Retinal pigment epithelial cell (primary cell): ENCODE data around the gene SFTPB.
"Not testable (repeated sequence)": the region's sequence is repeated elsewhere in the genome, so short reads cannot be mapped to it uniquely, and the experiment has no call there.

Source experiments
- DNase-seq: peaks from one replicate; pipeline ENCODE4 v3.0.0-alpha.2; 2010; ENCODE audit warnings: low read depth
- H3K4me3 ChIP-seq: 2 replicates; pipeline ENCODE4 v1.5.1; 2011; ENCODE audit warnings: mild to moderate bottlenecking, low read length, control low read depth, moderate library complexity
- TF ChIP-seq, protein P1 (sequence below): conservative IDR thresholded peaks from 2 replicates; pipeline ENCODE4 v1.5.1; 2011; ENCODE audit warnings: low read depth, low read length, control low read depth, inconsistent platforms

SFTPB gene

DNA sequence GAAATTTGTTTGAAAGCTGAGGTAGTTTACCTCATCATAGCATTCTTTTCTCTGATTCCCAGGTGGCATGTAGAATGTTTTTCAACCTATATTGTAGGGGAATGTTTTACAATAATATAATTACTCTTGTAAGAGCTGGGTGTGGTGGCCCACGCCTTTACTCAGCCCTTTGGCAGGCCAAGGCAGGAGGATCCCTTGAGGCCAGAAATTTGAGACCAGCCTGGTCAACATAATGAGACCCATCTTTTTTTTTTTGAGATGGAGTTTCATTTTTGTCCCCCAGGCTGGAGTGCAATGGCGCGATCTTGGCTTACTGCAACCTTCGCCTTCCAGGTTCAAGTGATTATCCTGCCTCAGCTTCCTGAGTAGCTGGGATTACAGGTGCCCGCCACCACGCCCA lies 48.4 kb downstream of the SFTPB start:
- H3K4me3 ChIP-seq = no peak overlapping the region
- TF ChIP-seq, protein P1, sequence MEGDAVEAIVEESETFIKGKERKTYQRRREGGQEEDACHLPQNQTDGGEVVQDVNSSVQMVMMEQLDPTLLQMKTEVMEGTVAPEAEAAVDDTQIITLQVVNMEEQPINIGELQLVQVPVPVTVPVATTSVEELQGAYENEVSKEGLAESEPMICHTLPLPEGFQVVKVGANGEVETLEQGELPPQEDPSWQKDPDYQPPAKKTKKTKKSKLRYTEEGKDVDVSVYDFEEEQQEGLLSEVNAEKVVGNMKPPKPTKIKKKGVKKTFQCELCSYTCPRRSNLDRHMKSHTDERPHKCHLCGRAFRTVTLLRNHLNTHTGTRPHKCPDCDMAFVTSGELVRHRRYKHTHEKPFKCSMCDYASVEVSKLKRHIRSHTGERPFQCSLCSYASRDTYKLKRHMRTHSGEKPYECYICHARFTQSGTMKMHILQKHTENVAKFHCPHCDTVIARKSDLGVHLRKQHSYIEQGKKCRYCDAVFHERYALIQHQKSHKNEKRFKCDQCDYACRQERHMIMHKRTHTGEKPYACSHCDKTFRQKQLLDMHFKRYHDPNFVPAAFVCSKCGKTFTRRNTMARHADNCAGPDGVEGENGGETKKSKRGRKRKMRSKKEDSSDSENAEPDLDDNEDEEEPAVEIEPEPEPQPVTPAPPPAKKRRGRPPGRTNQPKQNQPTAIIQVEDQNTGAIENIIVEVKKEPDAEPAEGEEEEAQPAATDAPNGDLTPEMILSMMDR = no peak
- no peak for DNase-seq

DNA sequence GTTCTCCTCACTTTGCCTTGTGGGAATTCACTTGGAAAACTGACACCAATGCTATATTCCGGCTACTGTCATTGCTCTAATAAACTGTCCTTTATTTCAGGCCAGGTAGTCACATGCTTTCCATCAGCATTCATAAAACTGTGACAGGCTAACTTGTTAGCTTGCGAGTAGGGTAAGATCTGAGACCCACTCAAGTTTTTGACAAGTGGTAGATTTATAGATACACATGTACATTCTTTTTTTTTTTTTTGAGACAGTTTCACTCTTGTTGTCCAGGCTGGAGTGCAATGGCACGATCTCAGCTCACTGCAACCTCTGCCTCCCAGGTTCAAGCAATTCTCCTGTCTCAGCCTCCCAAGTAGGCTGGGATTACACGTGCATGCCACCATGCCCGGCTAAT lies 50.3 kb downstream of the SFTPB start:
- not testable (repeated sequence) for H3K4me3 ChIP-seq, DNase-seq

DNA sequence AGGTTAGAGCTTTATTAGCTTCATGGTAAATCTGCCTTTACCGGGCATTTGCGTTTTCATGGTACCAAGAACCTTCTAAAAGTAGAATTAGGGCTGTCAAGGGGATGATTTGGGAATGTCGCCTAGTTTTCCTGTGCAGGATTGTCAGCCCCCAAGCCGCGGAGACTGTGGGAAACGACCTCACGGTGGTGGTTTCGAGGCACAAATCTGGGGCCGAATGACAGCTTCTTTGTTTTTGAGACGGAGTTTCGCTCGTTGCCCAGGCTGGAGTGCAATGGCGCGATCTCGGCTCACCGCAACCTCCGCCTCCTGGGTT lies 52.6 kb downstream of the SFTPB start:
- no peak for DNase-seq
- TF ChIP-seq, protein P1 = no peak
- no peak overlapping the region for H3K4me3 ChIP-seq

DNA sequence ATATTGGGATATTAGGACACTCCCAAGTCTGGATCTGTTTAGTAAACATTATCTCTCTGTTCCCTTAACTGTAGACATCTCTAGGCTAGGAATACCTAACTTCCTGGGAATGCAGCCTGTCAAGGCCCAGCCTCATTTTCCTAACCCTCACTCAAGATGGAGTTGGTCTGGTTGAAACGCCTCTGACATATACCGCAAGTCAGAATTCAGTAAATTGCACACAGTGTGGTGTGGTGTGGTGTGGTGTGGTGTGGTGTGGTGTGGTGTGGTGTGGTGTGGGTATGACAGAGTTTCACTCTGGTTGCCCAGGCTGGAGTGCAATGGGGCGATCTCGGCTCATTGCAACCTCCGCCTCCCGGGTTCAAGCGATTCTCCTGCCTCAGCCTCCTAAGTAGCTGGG lies 53.2 kb downstream of the SFTPB start:
- not testable (repeated sequence) for DNase-seq, H3K4me3 ChIP-seq

DNA sequence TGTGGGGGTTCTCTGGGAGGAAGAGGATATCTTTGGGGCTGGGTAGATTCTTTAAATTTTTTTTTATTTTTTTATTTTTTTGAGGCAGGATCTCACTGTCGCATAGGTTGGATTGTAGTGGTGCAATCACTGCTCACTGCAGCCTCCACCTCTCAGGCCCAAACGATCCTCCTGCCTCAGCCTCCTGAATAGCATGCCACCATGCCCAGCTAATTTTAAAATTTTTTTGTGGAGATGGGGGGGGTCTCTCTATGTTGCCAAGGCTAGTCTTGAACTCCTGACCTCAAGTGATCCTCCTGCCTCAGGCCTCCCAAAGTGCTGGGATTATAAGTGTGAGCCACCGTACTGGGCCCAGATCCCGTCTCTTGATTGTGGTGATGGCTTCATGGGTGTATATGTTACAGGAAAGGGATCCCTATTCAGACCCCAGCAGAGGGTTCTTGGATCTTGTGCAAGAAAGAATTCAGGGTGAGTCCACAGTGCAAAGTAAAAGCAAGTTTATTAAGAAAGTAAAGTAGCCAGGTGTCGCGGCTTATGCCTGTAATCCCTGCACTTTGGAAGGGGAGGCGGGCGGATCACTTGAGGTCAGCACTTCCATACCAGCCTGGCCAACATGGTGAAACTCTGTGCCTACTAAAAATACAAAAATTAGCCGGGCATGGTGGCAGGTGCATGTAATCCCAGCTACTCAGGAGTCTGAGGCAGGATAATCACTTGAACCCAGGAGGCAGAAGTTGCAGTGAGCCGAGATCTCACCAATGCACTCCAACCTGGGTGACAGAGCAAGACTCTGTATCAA lies 54.1 kb downstream of the SFTPB start:
- DNase-seq = no peak
- H3K4me3 ChIP-seq = no peak overlapping the region
- TF ChIP-seq, protein P1 = no peak

DNA sequence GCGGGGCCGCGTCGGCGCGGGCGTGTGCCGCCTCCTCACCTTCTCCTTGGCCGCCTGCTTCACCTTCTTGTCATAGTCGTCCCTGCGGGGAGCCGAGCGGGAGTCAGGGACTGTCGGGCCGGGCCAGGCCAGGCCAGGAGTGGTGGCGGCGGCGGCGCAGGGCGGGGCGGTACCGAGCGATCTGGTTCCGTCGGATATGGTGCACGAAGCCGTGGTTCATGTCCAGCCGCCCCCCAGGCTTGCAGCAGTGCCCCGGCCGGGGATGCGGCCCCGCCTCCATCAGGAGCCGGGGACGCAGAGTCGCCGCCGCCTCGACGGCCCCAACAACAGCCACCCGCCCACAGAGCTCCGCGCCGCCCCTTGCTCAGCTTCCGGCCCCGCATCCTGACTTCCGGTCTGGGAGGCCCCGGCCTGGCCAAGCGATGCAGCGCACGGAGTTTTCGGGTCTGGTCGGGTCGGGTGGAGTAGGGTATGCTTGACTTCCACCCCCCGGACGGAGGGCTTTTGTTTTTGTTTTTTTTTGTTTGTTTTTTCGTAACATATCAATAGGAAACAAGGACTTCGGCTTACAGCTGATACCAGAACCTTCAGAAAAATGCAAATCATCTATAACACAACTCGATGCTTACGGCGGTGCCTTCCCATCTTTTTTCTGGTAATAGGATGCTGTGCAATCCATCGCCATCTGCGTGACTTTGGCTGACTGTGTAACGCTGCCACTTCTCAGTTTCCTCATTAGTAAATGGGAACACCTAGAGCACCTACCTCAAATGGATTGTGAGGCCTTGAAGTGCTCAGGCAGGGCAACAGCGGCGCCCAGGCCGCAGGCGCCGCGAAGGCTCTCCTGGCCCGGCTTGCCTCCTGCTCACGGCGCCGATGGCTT lies 56.1 kb downstream of the SFTPB start, which contains the start of gene C2orf68:
Gene C2orf68 (minus strand): TSS at position 362 of the 883 bp plus-strand sequence. CDS start 82 bp downstream, at position 280.
- TF ChIP-seq, protein P1 = no peak
- H3K4me3 ChIP-seq = peak within 1 kb of the TSS; percentile 83
- DNase-seq = no peak

DNA sequence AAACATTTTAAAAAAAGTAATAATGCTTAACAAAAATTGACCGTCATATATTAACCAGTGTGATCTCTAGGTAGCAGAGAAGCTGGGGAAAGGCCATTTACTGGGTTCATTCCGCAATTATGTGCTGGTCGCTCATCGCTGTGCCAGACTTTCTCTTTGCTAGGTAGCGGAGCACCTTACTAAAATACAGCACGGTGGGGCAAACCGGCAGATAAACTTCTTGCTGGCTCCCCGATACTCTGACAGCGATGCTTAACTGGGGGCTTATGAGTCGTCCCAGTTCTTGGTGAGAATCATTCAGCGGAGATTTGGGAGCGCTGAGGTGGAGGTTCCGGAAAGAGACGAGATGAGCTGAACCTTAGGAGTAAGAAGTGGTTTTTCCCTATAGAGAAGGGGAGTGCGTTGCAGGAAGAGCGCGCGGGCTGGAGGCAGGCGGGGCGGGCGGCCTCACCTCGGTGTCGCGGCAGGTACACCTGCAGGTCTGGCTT lies 56.7 kb downstream of the SFTPB start:
- TF ChIP-seq, protein P1 = no peak
- DNase-seq = no peak
- H3K4me3 ChIP-seq = peak overlapping the region; percentile 83
